ENCODE measurements around the gene TSPO.

The TSPO gene

DNA sequence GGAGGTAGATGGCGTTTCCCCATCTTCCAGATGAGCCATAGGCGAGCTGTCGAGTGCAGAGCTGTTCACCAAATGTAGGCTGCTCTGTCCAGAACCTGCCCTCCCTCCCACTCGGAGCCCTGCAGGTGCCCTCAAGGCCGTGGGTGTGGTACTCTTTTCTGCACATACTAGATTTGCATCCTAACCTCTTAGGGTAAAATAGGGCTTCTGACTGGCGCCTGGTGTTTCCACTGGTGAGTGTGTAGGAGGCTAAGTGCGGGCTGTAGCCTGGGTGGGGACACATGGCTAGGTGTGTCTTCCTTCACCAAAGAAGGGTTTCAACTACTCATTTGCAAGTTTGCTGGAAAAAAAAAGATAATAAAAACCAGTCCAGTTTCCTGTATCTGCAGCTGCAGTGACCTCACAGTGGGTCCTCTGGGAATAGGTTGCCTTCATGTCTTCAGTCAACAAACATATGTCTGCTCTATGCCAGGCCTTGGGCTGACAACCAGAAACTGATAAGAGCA lies 32.4 kb upstream of the TSPO start:
- H3K4me1 ChIP-seq: no peaks in the 10 kb centered on the region
- no peaks in the 10 kb centered on the region for H3K9me3 ChIP-seq
- H3K4me3 ChIP-seq: no peak overlapping the region
- H3K36me3 ChIP-seq (replicated peaks): no peaks in the 10 kb centered on the region
- DNase-seq (ENCODE audit: low spot score in 2 of 2): no peak
- in situ Hi-C loops (cut with MboI; ENCODE audit: low sequenced_read_pairs): no loop called here
- H3K27me3 ChIP-seq (ENCODE audit: low read depth): no peaks in the 10 kb centered on the region

DNA sequence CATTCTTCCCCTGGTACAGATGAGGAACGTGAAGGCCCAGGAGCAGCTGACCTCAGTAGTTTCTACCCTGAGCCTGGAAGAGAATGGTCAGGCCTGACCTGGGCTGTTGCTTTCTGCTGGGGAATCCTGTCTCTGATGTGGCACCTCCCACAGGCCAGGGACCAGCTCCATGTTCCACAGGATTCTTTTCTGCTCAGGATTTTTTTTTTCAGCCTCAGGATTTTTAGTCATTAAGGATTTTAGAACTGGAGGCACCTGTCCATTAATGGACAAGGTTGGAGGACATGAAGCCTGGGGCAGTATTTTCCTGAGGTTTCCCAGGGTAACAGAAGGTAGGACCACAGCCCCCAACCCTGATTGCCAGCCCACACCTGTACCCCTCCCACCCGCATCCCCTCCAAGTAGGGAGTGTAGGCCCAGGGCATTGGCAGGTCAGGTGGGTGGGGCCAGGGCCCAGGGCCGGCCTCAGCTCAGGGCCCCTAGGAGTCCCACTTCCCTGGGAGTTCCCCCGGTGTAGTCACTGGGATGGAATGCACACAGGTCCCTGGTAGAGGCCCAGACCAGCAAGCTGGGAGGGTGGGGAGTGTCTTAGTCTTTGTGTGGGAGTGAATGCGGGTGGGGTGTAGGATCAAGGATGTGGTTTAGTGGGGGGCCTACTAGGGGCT lies 24.7 kb upstream of the TSPO start:
- H3K36me3 ChIP-seq (replicated peaks): peaks cover 7% of the 10 kb centered on the region
- H3K27me3 ChIP-seq (ENCODE audit: low read depth): no peaks in the 10 kb centered on the region
- H3K4me1 ChIP-seq: no peaks in the 10 kb centered on the region
- no peaks in the 10 kb centered on the region for H3K9me3 ChIP-seq
- no peak for DNase-seq (ENCODE audit: low spot score in 2 of 2)
- no peak overlapping the region for H3K4me3 ChIP-seq
- in situ Hi-C loops (cut with MboI; ENCODE audit: low sequenced_read_pairs): no loop called here

- Histone ChIP-seq H3K36me3 (replicated peaks) (peaks cover 9% of the 10 kb centered on the region), H3K4me3 (no peak overlapping the region), H3K27me3 (ENCODE audit: low read depth) (no peaks in the 10 kb centered on the region), H3K4me1 (no peaks in the 10 kb centered on the region), H3K9me3 (no peaks in the 10 kb centered on the region)
- in situ Hi-C loops (cut with MboI; ENCODE audit: low sequenced_read_pairs): no loop called here
- no peak for DNase-seq (ENCODE audit: low spot score in 2 of 2)
Observed at GRCh38 chr22:43127166-43127908, 24.0 kb upstream of the TSPO start.

DNA sequence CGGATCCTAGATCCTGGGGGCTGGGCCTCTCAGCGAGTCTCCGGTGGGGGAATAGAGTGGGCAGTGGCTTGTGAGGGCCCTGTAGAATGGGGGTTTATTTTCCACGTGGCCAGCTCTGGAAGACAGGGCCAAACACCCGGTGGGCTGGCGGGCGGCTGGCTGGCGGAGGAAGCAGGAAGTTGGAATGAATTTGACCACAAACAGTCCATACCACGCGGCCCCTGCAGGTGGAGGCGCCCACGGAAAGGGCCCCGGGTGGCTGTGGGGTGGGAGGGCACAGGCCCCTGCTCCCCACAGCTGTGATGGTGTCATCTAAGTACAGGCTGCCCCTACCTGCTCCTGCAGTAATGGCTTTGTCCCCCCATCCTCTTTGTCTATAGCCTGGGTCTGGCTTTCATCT lies 23.2 kb upstream of the TSPO start:
- Histone ChIP-seq H3K36me3 (replicated peaks) (peaks cover 16% of the 10 kb centered on the region), H3K9me3 (no peaks in the 10 kb centered on the region), H3K4me3 (no peak overlapping the region), H3K27me3 (ENCODE audit: low read depth) (no peaks in the 10 kb centered on the region), H3K4me1 (no peaks in the 10 kb centered on the region)
- no peak for DNase-seq (ENCODE audit: low spot score in 2 of 2)
- in situ Hi-C loops (cut with MboI; ENCODE audit: low sequenced_read_pairs): no loop called here

DNA sequence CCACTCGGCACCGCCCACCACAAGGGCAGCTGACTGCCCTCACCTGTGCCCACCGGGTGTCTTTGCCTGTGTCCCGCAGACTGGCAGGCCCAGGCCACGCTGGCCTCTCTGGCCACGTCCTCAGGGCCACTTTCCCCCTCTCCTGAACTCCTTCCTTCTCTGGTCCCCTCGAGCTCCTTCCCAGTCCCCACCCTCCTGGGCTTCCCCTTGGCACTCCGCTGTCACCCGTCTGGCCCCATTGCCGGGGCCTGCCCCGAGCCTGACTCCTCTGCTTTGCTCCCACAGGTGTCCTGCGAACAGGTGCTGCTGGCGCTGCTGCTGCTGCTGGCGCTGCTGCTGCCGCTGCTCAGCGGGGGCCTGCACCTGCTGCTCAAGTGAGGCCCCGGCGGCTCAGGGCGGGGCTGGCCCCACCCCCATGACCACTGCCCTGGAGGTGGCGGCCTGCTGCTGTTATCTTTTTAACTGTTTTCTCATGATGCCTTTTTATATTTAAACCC lies 22.4 kb upstream of the TSPO start:
- in situ Hi-C loops (cut with MboI; ENCODE audit: low sequenced_read_pairs): no loop called here
- Histone ChIP-seq H3K4me3 (no peak overlapping the region), H3K36me3 (replicated peaks) (peaks cover 19% of the 10 kb centered on the region), H3K4me1 (no peaks in the 10 kb centered on the region), H3K27me3 (ENCODE audit: low read depth) (no peaks in the 10 kb centered on the region), H3K9me3 (no peaks in the 10 kb centered on the region)
- DNase-seq (ENCODE audit: low spot score in 2 of 2): no peak

GRCh38 chr22:43129426-43130425 lies 21.6 kb upstream of the TSPO start:
- Histone ChIP-seq H3K4me3 (no peak overlapping the region), H3K9me3 (no peaks in the 10 kb centered on the region), H3K36me3 (replicated peaks) (peaks cover 25% of the 10 kb centered on the region), H3K27me3 (ENCODE audit: low read depth) (no peaks in the 10 kb centered on the region), H3K4me1 (no peaks in the 10 kb centered on the region)
- DNase-seq (ENCODE audit: low spot score in 2 of 2): no peak
- in situ Hi-C loops (cut with MboI; ENCODE audit: low sequenced_read_pairs): no loop called here

DNA sequence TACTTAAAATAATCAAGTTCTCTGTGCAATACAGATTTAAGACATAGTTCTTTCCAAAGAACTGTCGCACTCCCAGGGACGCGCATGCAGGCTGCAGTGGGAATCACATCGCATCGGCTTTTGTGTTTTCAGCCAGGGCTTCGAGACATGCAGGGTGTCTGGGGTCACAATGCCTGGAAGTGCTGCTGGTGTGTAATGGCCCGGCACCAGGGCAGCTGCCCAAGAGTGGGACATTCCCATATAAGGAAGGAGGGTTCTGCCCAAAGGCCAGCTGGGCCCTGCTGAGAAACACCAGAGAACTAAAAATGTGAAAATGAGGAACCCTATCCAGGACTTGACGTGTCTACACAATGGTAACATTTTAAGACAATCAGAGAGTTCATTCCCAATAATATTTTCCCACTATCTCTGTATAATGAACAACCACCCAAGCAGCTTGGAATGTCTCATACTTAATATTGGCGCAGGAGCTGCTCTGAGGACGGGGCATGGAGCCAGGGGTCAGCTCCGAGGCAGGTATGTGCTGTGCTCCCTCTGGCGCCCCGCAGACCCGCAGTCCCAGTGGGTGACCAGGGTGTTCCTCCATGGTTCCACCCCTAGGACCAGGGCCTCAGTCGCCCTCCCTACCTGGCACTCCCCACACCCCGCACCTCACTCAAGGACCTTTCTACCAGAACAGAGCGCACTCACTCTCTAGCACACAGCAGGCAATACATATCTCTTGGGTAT lies 19.4 kb upstream of the TSPO start:
- Histone ChIP-seq H3K36me3 (replicated peaks) (peaks cover 43% of the 10 kb centered on the region), H3K4me3 (no peak overlapping the region), H3K27me3 (ENCODE audit: low read depth) (no peaks in the 10 kb centered on the region), H3K9me3 (no peaks in the 10 kb centered on the region), H3K4me1 (no peaks in the 10 kb centered on the region)
- in situ Hi-C loops (cut with MboI; ENCODE audit: low sequenced_read_pairs): no loop called here
- DNase-seq (ENCODE audit: low spot score in 2 of 2): no peak

DNA sequence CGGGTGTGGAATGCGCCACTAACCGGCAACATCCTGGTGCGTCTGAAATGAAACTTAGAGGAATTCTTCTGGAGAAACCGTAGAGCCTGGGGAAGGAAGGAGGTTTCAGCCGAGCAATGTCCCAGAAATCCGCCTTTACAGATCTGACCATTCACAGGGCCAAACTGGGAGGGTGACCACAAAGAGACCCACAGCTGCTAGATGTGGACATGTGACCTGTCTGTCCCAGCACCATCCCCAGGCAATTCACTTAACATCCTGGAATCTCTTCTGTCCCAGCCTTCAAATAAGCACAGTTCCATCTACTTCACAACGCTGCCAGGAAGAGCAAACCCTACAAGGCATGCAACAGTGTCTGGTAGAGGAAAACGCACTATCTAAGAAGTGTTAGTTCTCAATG lies 18.0 kb upstream of the TSPO start:
- no peaks in the 10 kb centered on the region for H3K9me3 ChIP-seq
- no peaks in the 10 kb centered on the region for H3K27me3 ChIP-seq (ENCODE audit: low read depth)
- no peak for DNase-seq (ENCODE audit: low spot score in 2 of 2)
- in situ Hi-C loops (cut with MboI; ENCODE audit: low sequenced_read_pairs): no loop called here
- no peak overlapping the region for H3K4me3 ChIP-seq
- no peaks in the 10 kb centered on the region for H3K4me1 ChIP-seq
- H3K36me3 ChIP-seq (replicated peaks): peaks cover 57% of the 10 kb centered on the region

GRCh38 chr22:43134553-43134952 lies 16.8 kb upstream of the TSPO start:
- H3K36me3 ChIP-seq (replicated peaks): peaks cover 67% of the 10 kb centered on the region
- H3K9me3 ChIP-seq: no peaks in the 10 kb centered on the region
- no peak overlapping the region for H3K4me3 ChIP-seq
- in situ Hi-C loops (cut with MboI; ENCODE audit: low sequenced_read_pairs): no loop called here
- H3K27me3 ChIP-seq (ENCODE audit: low read depth): no peaks in the 10 kb centered on the region
- H3K4me1 ChIP-seq: no peaks in the 10 kb centered on the region
- no peak for DNase-seq (ENCODE audit: low spot score in 2 of 2)

- peaks cover 77% of the 10 kb centered on the region for H3K36me3 ChIP-seq (replicated peaks)
- H3K4me3 ChIP-seq: no peak overlapping the region
- in situ Hi-C loops (cut with MboI; ENCODE audit: low sequenced_read_pairs): no loop called here
Observed at GRCh38 chr22:43135565-43135964, 15.8 kb upstream of the TSPO start.

GRCh38 chr22:43136255-43136654 lies 15.1 kb upstream of the TSPO start:
- Histone ChIP-seq H3K36me3 (replicated peaks) (peaks cover 81% of the 10 kb centered on the region), H3K4me1 (no peaks in the 10 kb centered on the region), H3K27me3 (ENCODE audit: low read depth) (no peaks in the 10 kb centered on the region), H3K9me3 (no peaks in the 10 kb centered on the region), H3K4me3 (no peak overlapping the region)
- in situ Hi-C loops (cut with MboI; ENCODE audit: low sequenced_read_pairs): no loop called here
- peak; percentile 21 to 69 for DNase-seq (ENCODE audit: low spot score in 2 of 2)

More at GRCh38 chr22:43135565-43135964, 15.8 kb upstream of the TSPO start:
- H3K4me1 ChIP-seq: no peaks in the 10 kb centered on the region
- H3K9me3 ChIP-seq: no peaks in the 10 kb centered on the region
- DNase-seq (ENCODE audit: low spot score in 2 of 2): no peak
- no peaks in the 10 kb centered on the region for H3K27me3 ChIP-seq (ENCODE audit: low read depth)

DNA sequence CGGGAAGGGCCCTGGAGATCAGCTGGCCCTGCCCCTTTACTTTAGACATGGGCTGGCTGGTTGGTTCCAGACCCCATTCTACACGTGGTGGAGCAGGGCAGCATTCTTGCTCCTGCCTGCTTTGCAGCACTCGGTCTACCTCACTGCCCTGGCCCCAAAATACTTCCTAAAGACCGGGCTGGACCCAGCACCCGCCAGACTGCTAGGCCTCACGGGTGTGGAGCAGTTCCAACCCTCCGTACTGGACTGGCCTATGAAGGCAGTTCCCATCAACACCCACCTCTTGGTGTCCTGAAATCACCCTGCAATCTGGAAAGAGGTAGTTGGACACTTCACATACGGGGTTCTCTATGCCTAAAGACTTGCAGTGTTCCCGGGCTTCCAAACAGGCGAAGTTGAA lies 14.6 kb upstream of the TSPO start:
- H3K9me3 ChIP-seq: no peaks in the 10 kb centered on the region
- H3K4me3 ChIP-seq: no peak overlapping the region
- no peak for DNase-seq (ENCODE audit: low spot score in 2 of 2)
- in situ Hi-C loops (cut with MboI; ENCODE audit: low sequenced_read_pairs): no loop called here
- no peaks in the 10 kb centered on the region for H3K27me3 ChIP-seq (ENCODE audit: low read depth)
- peaks cover under 1% of the 10 kb centered on the region for H3K4me1 ChIP-seq
- H3K36me3 ChIP-seq (replicated peaks): peaks cover 76% of the 10 kb centered on the region

All from HAP-1 (cell line).